Hepatocyte (in vitro differentiated cells): ENCODE measurements around the gene LIMA1. TPM values are rescaled to one million over a fixed set of nuclear protein-coding genes. Genes with fewer than 3 reads are reported as not detected.

Source experiments
- DNase-seq: peaks from one replicate; pipeline ENCODE4 v3.0.0-alpha.2; 2016; ENCODE audit warnings: low spot score
- H2AFZ ChIP-seq: fragments of 200-600 bp; sonication (generic); 2 replicates; pipeline ENCODE4 v1.6.0; 2016; ENCODE audit warnings: antibody characterized with exemption, mild to moderate bottlenecking
- H3K27ac ChIP-seq: fragments of 200-600 bp; sonication (generic); 2 replicates; pipeline ENCODE4 v1.5.1; 2016; ENCODE audit warnings: mild to moderate bottlenecking
- H3K27me3 ChIP-seq: fragments of 200-600 bp; sonication (generic); 2 replicates; pipeline ENCODE4 v1.6.1; 2016
- H3K36me3 ChIP-seq: fragments of 200-600 bp; sonication (generic); replicated peaks from 2 replicates; pipeline ENCODE4 v1.5.1; 2016; ENCODE audit warnings: low read depth; ENCODE audit not compliant: insufficient read depth
- H3K4me1 ChIP-seq: fragments of 200-600 bp; sonication (generic); 2 replicates; pipeline ENCODE4 v1.5.1; 2016; ENCODE audit warnings: mild to moderate bottlenecking, moderate library complexity; ENCODE audit not compliant: insufficient read depth
- H3K4me2 ChIP-seq: fragments of 200-600 bp; sonication (generic); 2 replicates; pipeline ENCODE4 v1.6.0; 2016
- H3K4me3 ChIP-seq: fragments of 200-600 bp; sonication (generic); 2 replicates; pipeline ENCODE4 v1.5.1; 2016; ENCODE audit warnings: mild to moderate bottlenecking
- H3K79me2 ChIP-seq: fragments of 200-600 bp; sonication (generic); 2 replicates; pipeline ENCODE4 v1.6.0; 2017; ENCODE audit warnings: mild to moderate bottlenecking
- H3K9me2 ChIP-seq: fragments of 200-600 bp; sonication (generic); replicated peaks from 2 replicates; pipeline ENCODE4 v1.6.0; 2017; ENCODE audit warnings: mild to moderate bottlenecking; ENCODE audit not compliant: insufficient read depth
- H3K9me3 ChIP-seq: fragments of 200-600 bp; sonication (generic); 2 replicates; pipeline ENCODE4 v1.5.1; 2016; ENCODE audit warnings: low read depth, mild to moderate bottlenecking
- H4K20me1 ChIP-seq: fragments of 200-600 bp; sonication (generic); 2 replicates; pipeline ENCODE4 v1.6.0; 2016; ENCODE audit warnings: mild to moderate bottlenecking; ENCODE audit not compliant: insufficient read depth, poor library complexity, severe bottlenecking
- EZH2 ChIP-seq: fragments of 200-600 bp; sonication (generic); IDR thresholded peaks from 2 replicates; pipeline ENCODE4 v1.6.1; 2016; ENCODE audit warnings: antibody characterized with exemption, mild to moderate bottlenecking, borderline replicate concordance
- EZH2phosphoT487 ChIP-seq: fragments of 200-600 bp; sonication (generic); IDR thresholded peaks from one replicate; pipeline ENCODE4 v1.6.1; 2018; ENCODE audit warnings: antibody characterized with exemption, mild to moderate bottlenecking, low read depth, moderate library complexity; ENCODE audit not compliant: unreplicated experiment, severe bottlenecking
- WGBS: methylation state at CpG from one replicate; pipeline ENCODE4 v1.1.6; 2016; ENCODE audit warnings: low lambda C conversion rate; ENCODE audit errors: missing lambda C conversion rate; 5-methylcytosine and 5-hydroxymethylcytosine counted together
- polyA plus RNA-seq: library from polyadenylated mRNA; unstranded; fragments of >200 nt; fragmentation: Nextera tagmentation; extraction: Ambion mirVana; gene quantifications from 2 replicates; pipeline ENCODE4 v1.2.1, GENCODE V29; 2016
- total RNA-seq: library from RNA; depleted of rRNA; stranded (reverse); fragments of >200 nt; gene quantifications from 2 replicates; pipeline ENCODE4 v1.2.3, GENCODE V29; 2014
- TF ChIP-seq, protein P1 (sequence below): fragments of 200-600 bp; sonication (generic); IDR thresholded peaks from 2 replicates; pipeline ENCODE4 v1.5.1; 2016; ENCODE audit warnings: antibody characterized with exemption, mild to moderate bottlenecking; ENCODE audit not compliant: poor library complexity

Gene LIMA1
- total and polyA plus RNA-seq, 2 experiments from 2014 or later: 54.8 to 84.4 TPM

DNA sequence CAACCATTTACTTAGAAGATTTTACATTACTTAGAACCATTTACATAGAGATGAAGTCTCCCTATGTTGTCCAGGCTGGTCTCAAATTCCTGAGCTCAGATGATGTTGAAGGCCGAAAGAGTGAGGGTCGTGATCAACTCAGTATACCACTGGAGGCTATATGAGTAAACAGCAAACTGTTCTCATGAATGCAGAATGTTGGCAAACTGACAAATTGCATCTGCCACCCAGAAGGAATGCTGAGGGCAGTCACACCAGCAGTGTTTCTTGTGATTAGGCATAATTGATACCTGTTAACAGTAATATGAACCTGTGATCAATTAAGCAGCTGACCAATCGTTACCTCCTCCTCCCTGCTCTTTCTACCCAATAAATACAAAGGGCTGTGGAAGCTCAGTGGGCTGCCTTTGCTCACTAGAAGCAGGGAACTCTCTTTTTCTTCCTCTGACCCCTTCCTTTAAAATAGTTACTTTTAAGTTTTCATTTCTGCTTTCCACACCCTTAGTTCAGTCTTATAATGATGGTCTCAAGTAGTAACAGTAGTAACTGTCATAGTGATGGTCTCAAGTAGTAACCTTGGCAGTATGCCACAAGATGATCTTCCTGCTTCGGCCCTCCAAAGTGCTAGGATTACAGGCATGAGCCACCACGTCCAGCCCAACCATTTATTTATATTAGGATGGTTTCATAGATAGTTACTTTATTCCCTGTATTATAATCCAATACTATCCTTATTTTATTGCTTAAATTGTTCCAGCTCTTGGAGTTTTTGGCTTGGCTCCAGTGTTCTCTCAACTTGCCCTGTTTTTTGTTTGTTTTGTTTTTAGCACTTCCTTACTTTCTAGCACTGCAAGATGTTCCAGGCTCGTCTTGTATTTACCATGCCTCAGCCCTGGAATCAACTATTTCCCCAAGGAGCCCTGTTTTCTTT, 25.8 kb downstream of the LIMA1 start:
- H3K4me1 ChIP-seq: peaks cover 31% of the 10 kb centered on the region
- 45% methylated on average over 6 of the region's 6 CpGs for WGBS

DNA sequence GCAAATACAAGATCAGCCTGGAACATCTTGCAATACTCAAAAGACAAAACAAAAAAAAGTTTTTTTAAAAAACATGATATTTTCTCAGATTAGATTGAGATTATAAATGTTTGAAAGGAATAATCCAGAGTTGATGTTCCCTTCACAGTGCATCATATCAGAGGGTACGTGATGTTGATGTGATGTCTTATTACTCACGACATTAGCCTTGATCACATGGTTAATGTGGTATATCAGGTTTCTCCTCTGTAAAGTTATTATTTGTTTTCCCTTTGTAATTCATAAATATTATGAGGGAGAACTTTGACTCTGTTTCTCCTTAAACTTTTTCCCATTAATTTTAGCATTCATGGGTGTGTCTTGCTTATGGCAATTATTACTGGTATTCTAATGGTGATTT, 26.6 kb downstream of the LIMA1 start:
- WGBS: 85% methylated on average over 2 of the region's 2 CpGs
- Histone ChIP-seq H3K4me3 (no peak overlapping the region), H3K79me2 (peaks cover 30% of the 10 kb centered on the region), H3K27ac (no peak overlapping the region), H4K20me1 (no peaks in the 10 kb centered on the region), H3K4me2 (no peak overlapping the region), H3K4me1 (peaks cover 35% of the 10 kb centered on the region), H3K27me3 (no peaks in the 10 kb centered on the region), H3K9me3 (no peaks in the 10 kb centered on the region), H3K36me3 (no peaks in the 10 kb centered on the region), H2AFZ (no peak overlapping the region), H3K9me2 (no peaks in the 10 kb centered on the region)
- TF ChIP-seq EZH2: no peak
- no peak for TF ChIP-seq EZH2phosphoT487
- TF ChIP-seq, protein P1, sequence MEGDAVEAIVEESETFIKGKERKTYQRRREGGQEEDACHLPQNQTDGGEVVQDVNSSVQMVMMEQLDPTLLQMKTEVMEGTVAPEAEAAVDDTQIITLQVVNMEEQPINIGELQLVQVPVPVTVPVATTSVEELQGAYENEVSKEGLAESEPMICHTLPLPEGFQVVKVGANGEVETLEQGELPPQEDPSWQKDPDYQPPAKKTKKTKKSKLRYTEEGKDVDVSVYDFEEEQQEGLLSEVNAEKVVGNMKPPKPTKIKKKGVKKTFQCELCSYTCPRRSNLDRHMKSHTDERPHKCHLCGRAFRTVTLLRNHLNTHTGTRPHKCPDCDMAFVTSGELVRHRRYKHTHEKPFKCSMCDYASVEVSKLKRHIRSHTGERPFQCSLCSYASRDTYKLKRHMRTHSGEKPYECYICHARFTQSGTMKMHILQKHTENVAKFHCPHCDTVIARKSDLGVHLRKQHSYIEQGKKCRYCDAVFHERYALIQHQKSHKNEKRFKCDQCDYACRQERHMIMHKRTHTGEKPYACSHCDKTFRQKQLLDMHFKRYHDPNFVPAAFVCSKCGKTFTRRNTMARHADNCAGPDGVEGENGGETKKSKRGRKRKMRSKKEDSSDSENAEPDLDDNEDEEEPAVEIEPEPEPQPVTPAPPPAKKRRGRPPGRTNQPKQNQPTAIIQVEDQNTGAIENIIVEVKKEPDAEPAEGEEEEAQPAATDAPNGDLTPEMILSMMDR: no peak
- no peak for DNase-seq

More for the DNA sequence above, 25.8 kb downstream of the LIMA1 start:
- peak overlapping the region; percentile 52 for H3K27ac ChIP-seq
- no peaks in the 10 kb centered on the region for H3K36me3 ChIP-seq
- no peak overlapping the region for H3K4me2 ChIP-seq
- no peaks in the 10 kb centered on the region for H3K9me2 ChIP-seq
- H3K4me3 ChIP-seq: no peak overlapping the region
- H3K79me2 ChIP-seq: peaks cover 37% of the 10 kb centered on the region
- no peaks in the 10 kb centered on the region for H4K20me1 ChIP-seq
- H3K9me3 ChIP-seq: no peaks in the 10 kb centered on the region
- TF ChIP-seq EZH2: no peak
- TF ChIP-seq, protein P1: no peak
- TF ChIP-seq EZH2phosphoT487: no peak
- DNase-seq: peak; percentile 38
- H3K27me3 ChIP-seq: no peaks in the 10 kb centered on the region
- no peak overlapping the region for H2AFZ ChIP-seq

DNA sequence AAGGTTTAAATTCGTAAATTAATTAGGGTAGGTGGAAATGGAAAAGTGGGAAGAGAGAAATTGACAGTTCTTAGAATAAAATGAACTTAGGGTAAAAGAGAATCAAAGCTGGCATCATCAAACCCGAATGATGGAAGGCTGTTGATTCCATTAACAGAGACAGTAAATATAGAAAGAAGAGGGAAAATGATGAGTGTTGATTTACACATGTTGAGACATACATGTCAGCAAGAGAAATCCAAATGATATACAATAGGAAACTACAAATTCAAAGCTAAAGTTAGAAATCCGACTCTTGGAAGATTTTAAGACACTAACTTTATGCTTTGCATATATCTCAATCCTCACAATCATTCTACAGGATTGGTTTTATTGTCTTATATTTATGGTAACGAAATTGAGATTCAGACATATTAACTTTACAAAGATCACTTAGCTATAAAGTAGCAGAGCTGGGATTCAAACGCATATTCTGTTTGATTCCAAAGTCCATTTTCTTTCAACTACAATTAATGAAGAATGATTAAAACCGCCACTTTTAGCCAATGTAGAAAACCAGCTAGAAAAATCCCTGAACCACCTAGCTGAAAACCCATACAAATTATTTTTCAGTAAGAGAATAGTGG, 30.2 kb downstream of the LIMA1 start:
- Histone ChIP-seq H3K4me1 (peaks cover 33% of the 10 kb centered on the region), H3K79me2 (peaks cover 21% of the 10 kb centered on the region), H2AFZ (no peak overlapping the region), H3K27me3 (no peaks in the 10 kb centered on the region), H3K27ac (peak overlapping the region; percentile 83), H3K4me2 (no peak overlapping the region), H3K9me3 (no peaks in the 10 kb centered on the region), H4K20me1 (no peaks in the 10 kb centered on the region), H3K9me2 (no peaks in the 10 kb centered on the region), H3K4me3 (no peak overlapping the region), H3K36me3 (no peaks in the 10 kb centered on the region)
- no peak for DNase-seq
- TF ChIP-seq, protein P1: no peak
- TF ChIP-seq EZH2phosphoT487 (no peak), EZH2 (no peak)
- WGBS: 76% methylated on average over 6 of the region's 6 CpGs
